Measurements from ENCODE around the gene EMX1. TPM values are rescaled to one million over a fixed set of nuclear protein-coding genes. Genes with fewer than 3 reads are reported as not detected.

Gene EMX1
- polyA plus RNA-seq, 3 donors = not detected

- Histone ChIP-seq H3K79me2 (ENCODE audit: insufficient read depth, low read length) (no peaks in the 10 kb centered on the region), H3K4me1 (ENCODE audit: control insufficient read depth in 1 of 2, insufficient read depth in 2 of 2, low read length in 2 of 2) (no peaks in the 10 kb centered on the region), H3K27me3 (ENCODE audit: control insufficient read depth in 2 of 2, insufficient read depth in 2 of 2, low read length in 2 of 2) (peaks cover 0 to 10% of the 10 kb centered on the region in 2 donors), H2AFZ (ENCODE audit: insufficient read depth, low read depth, low read length, poor library complexity, severe bottlenecking) (no peak overlapping the region), H4K20me1 (ENCODE audit: insufficient read depth, low read length) (no peaks in the 10 kb centered on the region), H3K27ac (ENCODE audit: low read depth in 1 of 2, low read length in 2 of 2) (no peak overlapping the region), H3K9ac (ENCODE audit: insufficient read depth, low read length, poor library complexity, severe bottlenecking) (no peak overlapping the region), H3K4me3 (replicated peaks in 1 of 3; ENCODE audit: low read depth in 2 of 3, low read length in 3 of 3) (no peak overlapping the region), H3K36me3 (replicated peaks in 1 of 2; ENCODE audit: control insufficient read depth in 1 of 2, insufficient read depth in 2 of 2, low read length in 2 of 2) (peaks cover 0 to 7% of the 10 kb centered on the region in 2 donors), H3K9me3 (replicated peaks in 1 of 2; ENCODE audit: control insufficient read depth in 1 of 2, insufficient read depth in 1 of 2, low read length in 2 of 2) (no peaks in the 10 kb centered on the region), H3K4me2 (replicated peaks; ENCODE audit: extremely low read depth, low read length, poor library complexity, severe bottlenecking) (no peak overlapping the region)
- peaks cover 14% of the 10 kb centered on the region in 2 donors for H3K36me3 Mint-ChIP-seq
- 100% methylated on average over 1 of the region's 2 CpGs for WGBS (ENCODE audit: insufficient coverage)
- intact Hi-C loops (cut with micrococcal nuclease) = no loop called here
- no peak overlapping the region for H3K27ac Mint-ChIP-seq
- DNase-seq = no peak
- H3K4me3 Mint-ChIP-seq = no peak overlapping the region
- TF ChIP-seq CTCF (IDR thresholded peaks at IDR 0.05) = no peak
- no peaks in the 10 kb centered on the region for H3K9me3 Mint-ChIP-seq
- no peaks in the 10 kb centered on the region for H3K4me1 Mint-ChIP-seq
- H3K27me3 Mint-ChIP-seq (ENCODE audit: low read depth in 3 of 3) = peaks cover 15 to 23% (median 21%) of the 10 kb centered on the region in 3 donors
Observed at GRCh38 chr2:72935611-72935957, 18.3 kb downstream of the EMX1 start.

- H3K4me2 ChIP-seq (replicated peaks; ENCODE audit: extremely low read depth, low read length, poor library complexity, severe bottlenecking) = no peak overlapping the region
- intact Hi-C loops (cut with micrococcal nuclease) = no loop called here
- H3K9me3 ChIP-seq (replicated peaks in 1 of 2; ENCODE audit: control insufficient read depth in 1 of 2, insufficient read depth in 1 of 2, low read length in 2 of 2) = no peaks in the 10 kb centered on the region
- Mint-ChIP-seq H3K36me3 (peaks cover 16 to 26% of the 10 kb centered on the region in 2 donors), H3K4me1 (peaks cover 1% of the 10 kb centered on the region), H3K9me3 (no peaks in the 10 kb centered on the region), H3K4me3 (no peak overlapping the region), H3K27me3 (ENCODE audit: low read depth in 3 of 3) (peaks cover 11 to 19% (median 16%) of the 10 kb centered on the region in 3 donors), H3K27ac (no peak overlapping the region)
- H3K79me2 ChIP-seq (ENCODE audit: insufficient read depth, low read length) = no peaks in the 10 kb centered on the region
- H3K36me3 ChIP-seq (replicated peaks in 1 of 2; ENCODE audit: control insufficient read depth in 1 of 2, insufficient read depth in 2 of 2, low read length in 2 of 2) = peaks cover 0 to 8% of the 10 kb centered on the region in 2 donors
- 92% methylated on average over 14 of the region's 19 CpGs for WGBS (ENCODE audit: insufficient coverage)
- no peak overlapping the region for H3K4me3 ChIP-seq (replicated peaks in 1 of 3; ENCODE audit: low read depth in 2 of 3, low read length in 3 of 3)
- no peak overlapping the region for H3K27ac ChIP-seq (ENCODE audit: low read depth in 1 of 2, low read length in 2 of 2)
- no peak for DNase-seq
- peaks cover 0 to 4% of the 10 kb centered on the region in 2 donors for H3K27me3 ChIP-seq (ENCODE audit: control insufficient read depth in 2 of 2, insufficient read depth in 2 of 2, low read length in 2 of 2)
- H3K9ac ChIP-seq (ENCODE audit: insufficient read depth, low read length, poor library complexity, severe bottlenecking) = no peak overlapping the region
- no peak for TF ChIP-seq CTCF (IDR thresholded peaks at IDR 0.05)
- peaks cover 0 to under 1% of the 10 kb centered on the region in 2 donors for H3K4me1 ChIP-seq (ENCODE audit: control insufficient read depth in 1 of 2, insufficient read depth in 2 of 2, low read length in 2 of 2)
- no peak overlapping the region for H2AFZ ChIP-seq (ENCODE audit: insufficient read depth, low read depth, low read length, poor library complexity, severe bottlenecking)
- no peaks in the 10 kb centered on the region for H4K20me1 ChIP-seq (ENCODE audit: insufficient read depth, low read length)
Observed at GRCh38 chr2:72936660-72937355, 19.5 kb downstream of the EMX1 start.

Data from CD14-positive monocyte (primary cell).